Type B pancreatic cell (in vitro differentiated cells): ENCODE results near the gene LPA. TPM values are rescaled to one million over a fixed set of nuclear protein-coding genes. Genes with fewer than 3 reads are reported as not detected.
A peak's percentile ranks its signal among the peaks of the same experiment; 100 is the strongest.
"Not testable (repeated sequence)": the region's sequence is repeated elsewhere in the genome, so short reads cannot be mapped to it uniquely, and the experiment has no call there.

Source experiments
- DNase-seq: peaks from one replicate; pipeline ENCODE4 v3.0.0; 2021; ENCODE audit warnings: mixed read lengths; ENCODE audit not compliant: unreplicated experiment; ENCODE audit errors: extremely low spot score
- H3K27ac Mint-ChIP-seq: 2 replicates; pipeline ENCODE4 v1.8.0; 2021; ENCODE audit warnings: mild to moderate bottlenecking, mixed read lengths
- H3K27me3 Mint-ChIP-seq: 2 replicates; pipeline ENCODE4 v1.8.0; 2021; ENCODE audit warnings: mixed read lengths
- H3K36me3 Mint-ChIP-seq: 2 replicates; pipeline ENCODE4 v1.8.0; 2021; ENCODE audit warnings: mixed read lengths
- H3K4me1 Mint-ChIP-seq: one replicate; pipeline ENCODE4 v1.8.0; 2021; ENCODE audit warnings: mixed read lengths; ENCODE audit not compliant: unreplicated experiment
- H3K4me3 Mint-ChIP-seq: 2 replicates; pipeline ENCODE4 v1.8.0; 2021; ENCODE audit warnings: mild to moderate bottlenecking, mixed read lengths
- H3K9me3 Mint-ChIP-seq: 2 replicates; pipeline ENCODE4 v1.8.0; 2021; ENCODE audit warnings: mixed read lengths
- CTCF ChIP-seq: fragments of 200-600 bp; sonication (generic); conservative IDR thresholded peaks from 2 replicates; pipeline ENCODE4 v1.5.0; 2021; ENCODE audit warnings: antibody characterized with exemption, mild to moderate bottlenecking
- long read RNA-seq: library from polyadenylated mRNA; unstranded; transcript quantifications from one replicate; pipeline ENCODE4 v2.0.0, GENCODE V29; 2020
- total RNA-seq: library from RNA; stranded (reverse); gene quantifications from 2 replicates; pipeline ENCODE4 v1.2.1, GENCODE V29; 2021; ENCODE audit warnings: low replicate concordance

Gene LPA
- 0.31 and 0.56 TPM in 2 replicates for total RNA-seq
- long read RNA-seq, result 0 reads

GRCh38 chr6:160664198-160664597 lies at the start of gene LPA:
TSS of gene LPA (minus strand) at chr6:160664275. CDS start at chr6:160664214, 61 bp downstream.
- not testable (repeated sequence) for H3K27ac Mint-ChIP-seq, H3K4me1 Mint-ChIP-seq, DNase-seq, H3K9me3 Mint-ChIP-seq, H3K27me3 Mint-ChIP-seq, H3K36me3 Mint-ChIP-seq, H3K4me3 Mint-ChIP-seq

GRCh38 chr6:160708993-160709392 lies 44.9 kb upstream of the LPA start:
- not testable (repeated sequence) for H3K4me3 Mint-ChIP-seq, H3K27ac Mint-ChIP-seq, H3K27me3 Mint-ChIP-seq, H3K36me3 Mint-ChIP-seq, H3K9me3 Mint-ChIP-seq, H3K4me1 Mint-ChIP-seq, DNase-seq

GRCh38 chr6:160704688-160705087 lies 40.6 kb upstream of the LPA start:
- not testable (repeated sequence) for H3K9me3 Mint-ChIP-seq, H3K27ac Mint-ChIP-seq, H3K4me3 Mint-ChIP-seq, H3K4me1 Mint-ChIP-seq, DNase-seq, H3K36me3 Mint-ChIP-seq, H3K27me3 Mint-ChIP-seq

GRCh38 chr6:160701918-160702680 lies 38.0 kb upstream of the LPA start, which contains the start of gene PLG:
TSS of gene PLG (plus strand) at chr6:160702244. CDS start at chr6:160702305, 61 bp downstream.
- not testable (repeated sequence) for H3K4me1 Mint-ChIP-seq, H3K36me3 Mint-ChIP-seq, H3K27ac Mint-ChIP-seq, H3K27me3 Mint-ChIP-seq, H3K9me3 Mint-ChIP-seq, H3K4me3 Mint-ChIP-seq, DNase-seq

GRCh38 chr6:160697826-160698225 lies 33.8 kb upstream of the LPA start:
- no peak overlapping the region for H3K4me3 Mint-ChIP-seq
- peaks cover 4% of the 10 kb centered on the region for H3K9me3 Mint-ChIP-seq
- no peak for DNase-seq
- no peak for TF ChIP-seq CTCF
- H3K27ac Mint-ChIP-seq, result peak overlapping the region; percentile 52
- no peaks in the 10 kb centered on the region for H3K36me3 Mint-ChIP-seq
- peaks cover 10% of the 10 kb centered on the region for H3K27me3 Mint-ChIP-seq
- H3K4me1 Mint-ChIP-seq, result no peaks in the 10 kb centered on the region

- not testable (repeated sequence) for H3K27ac Mint-ChIP-seq, H3K4me3 Mint-ChIP-seq, H3K4me1 Mint-ChIP-seq, H3K9me3 Mint-ChIP-seq, H3K36me3 Mint-ChIP-seq, DNase-seq
- H3K27me3 Mint-ChIP-seq, result peaks cover 10% of the 10 kb centered on the region
Measured at GRCh38 chr6:160696884-160697283, 32.8 kb upstream of the LPA start.

- not testable (repeated sequence) for H3K4me1 Mint-ChIP-seq, H3K36me3 Mint-ChIP-seq, H3K27ac Mint-ChIP-seq, H3K4me3 Mint-ChIP-seq, H3K27me3 Mint-ChIP-seq, DNase-seq, H3K9me3 Mint-ChIP-seq
Measured at GRCh38 chr6:160695622-160696021, 31.5 kb upstream of the LPA start.

GRCh38 chr6:160695025-160695424 lies 30.9 kb upstream of the LPA start:
- H3K36me3 Mint-ChIP-seq, DNase-seq, H3K27me3 Mint-ChIP-seq, H3K4me3 Mint-ChIP-seq, H3K27ac Mint-ChIP-seq, H3K9me3 Mint-ChIP-seq, H3K4me1 Mint-ChIP-seq: not testable (repeated sequence)

GRCh38 chr6:160692369-160692959 lies 28.4 kb upstream of the LPA start:
- peak; percentile 45 for TF ChIP-seq CTCF
- Mint-ChIP-seq H3K9me3 (peaks cover 4% of the 10 kb centered on the region), H3K27ac (no peak overlapping the region), H3K4me1 (no peaks in the 10 kb centered on the region), H3K4me3 (no peak overlapping the region), H3K36me3 (no peaks in the 10 kb centered on the region), H3K27me3 (peaks cover 7% of the 10 kb centered on the region)
- no peak for DNase-seq
